Activated CD4-positive, alpha-beta T cell treated with anti-CD3 and anti-CD28 coated beads, Interleukin-2, amount 10 ng/mL, durations not matched to agents 24 days and 14 days (primary cell): ENCODE measurements around the gene CCDC136. TPM values are rescaled to one million over a fixed set of nuclear protein-coding genes. Genes with fewer than 3 reads are reported as not detected.

Experiments
- DNase-seq: peaks from one replicate; pipeline ENCODE4 v3.0.0; 2022
- H3K27ac Mint-ChIP-seq: one replicate; pipeline ENCODE4 v1.8.0; 2022; ENCODE audit warnings: mild to moderate bottlenecking, mixed read lengths
- H3K27me3 Mint-ChIP-seq: one replicate; pipeline ENCODE4 v1.8.0; 2022; ENCODE audit warnings: mixed read lengths
- H3K36me3 Mint-ChIP-seq: one replicate; pipeline ENCODE4 v1.8.0; 2022; ENCODE audit warnings: low read depth, mild to moderate bottlenecking, mixed read lengths
- H3K4me1 Mint-ChIP-seq: one replicate; pipeline ENCODE4 v1.8.0; 2021; ENCODE audit warnings: mixed read lengths
- H3K4me3 Mint-ChIP-seq: one replicate; pipeline ENCODE4 v1.8.0; 2022; ENCODE audit warnings: mild to moderate bottlenecking, moderate library complexity, mixed read lengths
- H3K9me3 Mint-ChIP-seq: one replicate; pipeline ENCODE4 v1.8.0; 2021; ENCODE audit warnings: mixed read lengths
- intact Hi-C: fragments of 100-400 bp; cut with micrococcal nuclease; formaldehyde crosslinking; loops from one replicate; pipeline ENCODE4 v1.15.1; 2023
- total RNA-seq: library from RNA; stranded (reverse); gene quantifications from 2 replicates; pipeline ENCODE4 v1.2.3, GENCODE V29; 2022

The CCDC136 gene
- total RNA-seq, 1 donor from 2014 or later = 9.2 TPM

- Mint-ChIP-seq H3K9me3 (no peaks in the 10 kb centered on the region), H3K27me3 (peaks cover 2% of the 10 kb centered on the region), H3K36me3 (peaks cover 4% of the 10 kb centered on the region), H3K27ac (no peak overlapping the region), H3K4me1 (peaks cover 14% of the 10 kb centered on the region), H3K4me3 (no peak overlapping the region)
- intact Hi-C loops = no loop called here
- DNase-seq = no peak
Measured at GRCh38 chr7:128858380-128859231, 66.8 kb downstream of the CCDC136 start.

GRCh38 chr7:128859232-128860157 lies 67.7 kb downstream of the CCDC136 start:
- Mint-ChIP-seq H3K27me3 (peaks cover 2% of the 10 kb centered on the region), H3K36me3 (peaks cover 5% of the 10 kb centered on the region)

GRCh38 chr7:128860158-128861073 lies 68.6 kb downstream of the CCDC136 start:
- H3K4me3 Mint-ChIP-seq = no peak overlapping the region
- H3K4me1 Mint-ChIP-seq = peaks cover 18% of the 10 kb centered on the region
- H3K27me3 Mint-ChIP-seq = peaks cover 2% of the 10 kb centered on the region
- H3K36me3 Mint-ChIP-seq = peaks cover 9% of the 10 kb centered on the region
- H3K27ac Mint-ChIP-seq = peak overlapping the region; percentile 25
- no peaks in the 10 kb centered on the region for H3K9me3 Mint-ChIP-seq
- DNase-seq = no peak
- intact Hi-C loops = no loop called here

More at GRCh38 chr7:128859232-128860157, 67.7 kb downstream of the CCDC136 start:
- Mint-ChIP-seq H3K4me1 (peaks cover 18% of the 10 kb centered on the region), H3K9me3 (no peaks in the 10 kb centered on the region), H3K4me3 (no peak overlapping the region), H3K27ac (no peak overlapping the region)
- DNase-seq = no peak
- intact Hi-C loops = no loop called here

GRCh38 chr7:128861957-128862570 lies 70.3 kb downstream of the CCDC136 start:
- Mint-ChIP-seq H3K27ac (peak overlapping the region; percentile 96), H3K4me3 (peak overlapping the region; percentile 93), H3K36me3 (peaks cover 21% of the 10 kb centered on the region), H3K9me3 (no peaks in the 10 kb centered on the region), H3K4me1 (peaks cover 21% of the 10 kb centered on the region), H3K27me3 (peaks cover 2% of the 10 kb centered on the region)
- DNase-seq = peak; percentile 62
- intact Hi-C loops = loop anchor here (1.0 kb wide), 2 partner anchors 123 to 362 kb away; partner anchors contain the start of gene CALU

GRCh38 chr7:128862571-128863432 lies 71.0 kb downstream of the CCDC136 start, which contains the start of gene ATP6V1F:
Gene ATP6V1F (plus strand): TSS chr7:128862856. CDS start chr7:128862905, 49 bp downstream.
- H3K36me3 Mint-ChIP-seq = peaks cover 27% of the 10 kb centered on the region
- H3K27ac Mint-ChIP-seq = peak within 1 kb of the TSS; percentile 96
- peak within 1 kb of the TSS; percentile 93 for H3K4me3 Mint-ChIP-seq
- H3K9me3 Mint-ChIP-seq = no peaks in the 10 kb centered on the region
- peak; percentile 100 for DNase-seq
- intact Hi-C loops = loop anchor here (1.0 kb wide), 4 partner anchors 20 to 361 kb away; partner anchors contain the start of gene CALU
- peaks cover 4% of the 10 kb centered on the region for H3K27me3 Mint-ChIP-seq
- H3K4me1 Mint-ChIP-seq = peaks cover 24% of the 10 kb centered on the region

DNA sequence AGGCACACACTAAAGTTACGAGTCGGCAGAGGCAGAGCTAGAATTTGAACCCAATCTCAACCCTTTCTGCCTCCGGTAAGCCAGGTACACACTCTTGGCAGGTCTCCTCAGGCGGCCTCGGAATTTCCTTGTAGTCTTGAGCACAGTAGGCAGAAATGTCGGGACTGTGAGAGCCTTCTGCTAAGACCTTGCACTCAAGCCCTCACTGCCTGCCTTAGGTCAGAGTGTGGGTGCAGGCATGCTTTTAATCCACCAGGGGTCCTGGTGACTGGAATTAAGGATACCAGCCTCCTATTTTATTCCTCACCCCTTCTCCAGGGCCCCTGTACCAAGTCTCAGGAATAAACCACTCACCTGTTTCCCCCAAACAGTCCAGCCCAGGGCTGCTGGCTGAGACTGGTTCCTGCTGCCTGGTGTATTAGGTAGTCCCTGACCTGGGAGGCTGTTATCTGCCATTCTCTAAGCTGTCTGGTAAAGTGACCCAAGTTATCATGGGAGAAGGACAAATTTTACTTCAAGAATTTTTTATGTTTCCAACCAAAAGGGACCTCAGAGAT lies 71.7 kb downstream of the CCDC136 start:
- peaks cover 9% of the 10 kb centered on the region for H3K27me3 Mint-ChIP-seq
- H3K27ac Mint-ChIP-seq = peak overlapping the region; percentile 96
- intact Hi-C loops = loop anchor here (1.0 kb wide), 2 partner anchors 20 to 228 kb away; no protein-coding TSS in a partner anchor

DNA sequence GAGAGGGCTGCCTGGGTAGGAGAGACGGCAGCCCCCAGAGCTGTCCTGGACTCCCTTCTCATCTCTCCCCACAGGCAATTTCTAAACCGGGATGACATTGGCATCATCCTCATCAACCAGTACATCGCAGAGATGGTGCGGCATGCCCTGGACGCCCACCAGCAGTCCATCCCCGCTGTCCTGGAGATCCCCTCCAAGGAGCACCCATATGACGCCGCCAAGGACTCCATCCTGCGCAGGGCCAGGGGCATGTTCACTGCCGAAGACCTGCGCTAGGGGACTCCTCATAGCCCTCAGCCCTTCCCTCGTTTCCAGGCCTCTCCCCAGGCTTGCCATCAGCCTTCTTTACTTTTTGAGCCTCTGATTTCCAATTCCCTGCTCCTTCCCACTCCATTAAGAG lies 73.5 kb downstream of the CCDC136 start:
- intact Hi-C loops = no loop called here
- H3K4me1 Mint-ChIP-seq = peaks cover 31% of the 10 kb centered on the region
- no peaks in the 10 kb centered on the region for H3K9me3 Mint-ChIP-seq
- no peak overlapping the region for H3K4me3 Mint-ChIP-seq
- H3K27ac Mint-ChIP-seq = no peak overlapping the region
- H3K27me3 Mint-ChIP-seq = peaks cover 13% of the 10 kb centered on the region
- no peak for DNase-seq
- H3K36me3 Mint-ChIP-seq = peaks cover 28% of the 10 kb centered on the region

More for the DNA sequence above, 71.7 kb downstream of the CCDC136 start:
- DNase-seq = peak; percentile 87
- Mint-ChIP-seq H3K4me1 (peaks cover 26% of the 10 kb centered on the region), H3K9me3 (no peaks in the 10 kb centered on the region), H3K36me3 (peaks cover 28% of the 10 kb centered on the region), H3K4me3 (peak overlapping the region; percentile 93)

DNA sequence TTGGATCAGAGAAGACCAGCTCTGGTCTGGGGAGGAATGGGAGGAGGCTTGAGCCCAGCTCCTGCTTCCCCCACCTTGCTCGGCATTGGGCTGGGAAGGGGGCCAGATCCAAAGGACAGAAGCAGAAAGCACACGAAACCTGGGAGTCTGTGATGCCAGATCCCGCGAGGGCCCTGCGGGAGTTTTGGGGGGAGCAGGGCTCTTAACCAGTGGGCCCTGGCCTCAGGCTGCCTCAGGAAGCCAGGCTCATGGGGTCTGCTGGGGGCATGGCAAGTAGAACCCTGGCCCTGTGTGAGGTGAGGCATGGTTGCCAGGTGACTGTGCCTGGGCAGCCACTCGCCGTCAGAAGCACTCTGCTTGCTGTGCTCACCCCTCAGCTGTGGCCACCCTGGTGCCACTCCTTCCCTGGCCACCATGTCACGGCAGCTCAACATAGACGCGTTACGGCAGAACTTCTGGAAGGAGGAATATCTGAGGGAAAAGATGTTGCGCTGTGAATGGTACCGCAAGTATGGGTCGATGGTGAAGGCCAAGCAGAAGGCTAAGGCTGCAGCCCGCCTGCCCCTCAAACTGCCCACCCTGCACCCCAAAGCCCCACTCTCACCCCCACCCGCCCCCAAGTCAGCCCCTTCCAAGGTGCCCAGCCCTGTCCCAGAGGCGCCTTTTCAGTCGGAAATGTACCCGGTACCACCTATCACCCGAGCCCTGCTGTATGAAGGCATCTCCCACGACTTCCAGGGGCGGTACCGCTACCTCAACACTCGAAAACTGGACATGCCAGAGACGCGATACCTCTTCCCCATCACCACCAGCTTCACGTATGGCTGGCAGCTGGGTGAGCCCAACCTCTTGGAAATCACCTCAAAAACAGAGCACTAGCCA lies 74.5 kb downstream of the CCDC136 start:
- no peaks in the 10 kb centered on the region for H3K9me3 Mint-ChIP-seq
- peaks cover 27% of the 10 kb centered on the region for H3K4me1 Mint-ChIP-seq
- H3K27ac Mint-ChIP-seq = no peak overlapping the region
- intact Hi-C loops = no loop called here
- peaks cover 23% of the 10 kb centered on the region for H3K27me3 Mint-ChIP-seq
- peaks cover 28% of the 10 kb centered on the region for H3K36me3 Mint-ChIP-seq
- no peak for DNase-seq
- H3K4me3 Mint-ChIP-seq = no peak overlapping the region

DNA sequence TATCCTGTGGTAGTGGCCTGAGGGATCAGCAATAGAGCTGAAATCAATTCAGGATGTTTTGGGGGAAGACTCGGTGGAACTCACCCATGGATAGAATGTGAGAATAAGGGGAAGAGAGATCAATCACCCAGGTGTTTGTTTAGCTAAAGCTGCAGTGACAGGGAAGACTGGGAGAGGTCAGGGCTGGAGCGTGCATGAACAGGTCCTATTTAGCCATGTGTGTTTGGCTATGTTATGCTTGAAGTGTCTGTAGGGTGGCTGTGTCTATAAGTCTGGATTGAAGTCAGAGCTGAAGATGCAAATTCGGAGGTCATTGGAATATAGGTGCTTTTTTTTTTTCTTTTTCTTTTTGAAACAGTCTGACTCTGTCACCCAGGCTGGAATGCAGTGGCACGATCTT lies 75.5 kb downstream of the CCDC136 start:
- peaks cover 31% of the 10 kb centered on the region for H3K27me3 Mint-ChIP-seq
- H3K4me1 Mint-ChIP-seq = peaks cover 24% of the 10 kb centered on the region
- H3K36me3 Mint-ChIP-seq = peaks cover 28% of the 10 kb centered on the region
- intact Hi-C loops = no loop called here
- no peak overlapping the region for H3K27ac Mint-ChIP-seq
- no peak overlapping the region for H3K4me3 Mint-ChIP-seq
- DNase-seq = no peak
- H3K9me3 Mint-ChIP-seq = no peaks in the 10 kb centered on the region

- Mint-ChIP-seq H3K4me3 (peak overlapping the region; percentile 31), H3K9me3 (no peaks in the 10 kb centered on the region), H3K36me3 (peaks cover 24% of the 10 kb centered on the region), H3K27me3 (peaks cover 29% of the 10 kb centered on the region), H3K27ac (no peak overlapping the region), H3K4me1 (peaks cover 18% of the 10 kb centered on the region)
- no peak for DNase-seq
- intact Hi-C loops = no loop called here
Measured at GRCh38 chr7:128867842-128868623, 76.3 kb downstream of the CCDC136 start.
